ENCODE measurements around the gene SPAG17. TPM values are rescaled to one million over a fixed set of nuclear protein-coding genes. Genes with fewer than 3 reads are reported as not detected.

SPAG17 gene
- total and polyA plus RNA-seq, 2 of the 13 experiments (the other 11 are each of a cell fraction or from before 2014, with no cell fraction given), result not detected

- TF ChIP-seq ZFY (CRISPR knock-in tag; IDR thresholded peaks at IDR 0.05), result no peak
- no peak for TF ChIP-seq ZC3H13 (CRISPR knock-in tag; IDR thresholded peaks at IDR 0.05)
These were observed 25.2 kb upstream of the SPAG17 start (continued) for GRCh38 chr1:118210051-118210722.

- intact Hi-C loops (cut with micrococcal nuclease; ENCODE audit: unreplicated experiment) (no loop called here), in situ Hi-C loops (cut with HindIII; ENCODE audit: extremely low pct_ligation_motif_present, low pct_unique_long_range_greater_than_20kb) (no loop called here)
- 44% methylated on average over 6 of the region's 6 CpGs for WGBS (ENCODE audit: low lambda C conversion rate)
- Histone ChIP-seq H2AFZ (ENCODE audit: low read length) (no peak overlapping the region), H3K36me3 (replicated peaks in 1 of 2; ENCODE audit: control insufficient read depth in 1 of 2, insufficient read depth in 2 of 2, low read length in 2 of 2) (no peaks in the 10 kb centered on the region), H3K9ac (ENCODE audit: insufficient read depth, low read depth, low read length) (no peak overlapping the region), H4K20me1 (ENCODE audit: insufficient read depth, low read length) (no peaks in the 10 kb centered on the region), H3K9me3 (ENCODE audit: low read length) (no peaks in the 10 kb centered on the region), H3K4me1 (ENCODE audit: insufficient read depth, low read length) (no peaks in the 10 kb centered on the region), H3K27me3 (ENCODE audit: control insufficient read depth in 1 of 2, insufficient read depth in 2 of 2, low read length in 2 of 2) (no peaks in the 10 kb centered on the region), H3K79me2 (ENCODE audit: insufficient read depth, low read length) (no peaks in the 10 kb centered on the region), H3K4me3 (replicated peaks in 1 of 3; ENCODE audit: insufficient read depth in 1 of 3, low read depth in 2 of 3, low read length in 3 of 3) (no peak overlapping the region), H3K27ac (ENCODE audit: extremely low read length, insufficient read depth, low read length) (no peak overlapping the region), H3K4me2 (ENCODE audit: low read depth, low read length) (no peak overlapping the region)
- TF ChIP-seq, protein P1, sequence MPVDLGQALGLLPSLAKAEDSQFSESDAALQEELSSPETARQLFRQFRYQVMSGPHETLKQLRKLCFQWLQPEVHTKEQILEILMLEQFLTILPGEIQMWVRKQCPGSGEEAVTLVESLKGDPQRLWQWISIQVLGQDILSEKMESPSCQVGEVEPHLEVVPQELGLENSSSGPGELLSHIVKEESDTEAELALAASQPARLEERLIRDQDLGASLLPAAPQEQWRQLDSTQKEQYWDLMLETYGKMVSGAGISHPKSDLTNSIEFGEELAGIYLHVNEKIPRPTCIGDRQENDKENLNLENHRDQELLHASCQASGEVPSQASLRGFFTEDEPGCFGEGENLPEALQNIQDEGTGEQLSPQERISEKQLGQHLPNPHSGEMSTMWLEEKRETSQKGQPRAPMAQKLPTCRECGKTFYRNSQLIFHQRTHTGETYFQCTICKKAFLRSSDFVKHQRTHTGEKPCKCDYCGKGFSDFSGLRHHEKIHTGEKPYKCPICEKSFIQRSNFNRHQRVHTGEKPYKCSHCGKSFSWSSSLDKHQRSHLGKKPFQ (CRISPR knock-in tag; IDR thresholded peaks at IDR 0.05; ENCODE audit: insufficient replicate concordance), result no peak
- TF ChIP-seq HOMEZ (CRISPR knock-in tag; IDR thresholded peaks at IDR 0.05; ENCODE audit: low read depth) (no peak), PPARG (CRISPR knock-in tag; conservative IDR thresholded peaks at IDR 0.05) (no peak), SP2 (CRISPR knock-in tag; IDR thresholded peaks at IDR 0.05) (no peak), ZNF777 (CRISPR knock-in tag; IDR thresholded peaks at IDR 0.05) (no peak), PHF20 (CRISPR knock-in tag; IDR thresholded peaks at IDR 0.05) (no peak), ZSCAN9 (CRISPR knock-in tag; IDR thresholded peaks at IDR 0.05; ENCODE audit: borderline replicate concordance) (no peak), SMAD9 (CRISPR knock-in tag; IDR thresholded peaks at IDR 0.05) (no peak), ZNF460 (CRISPR knock-in tag; IDR thresholded peaks at IDR 0.05; ENCODE audit: borderline replicate concordance) (no peak), MXI1 (IDR thresholded peaks at IDR 0.05; ENCODE audit: borderline replicate concordance, low read depth, low read length) (no peak), TMF1 (CRISPR knock-in tag; IDR thresholded peaks at IDR 0.05; ENCODE audit: low read depth) (no peak), HMG20A (CRISPR knock-in tag; IDR thresholded peaks at IDR 0.05; ENCODE audit: borderline replicate concordance) (no peak)
- TF ChIP-seq, protein P2, sequence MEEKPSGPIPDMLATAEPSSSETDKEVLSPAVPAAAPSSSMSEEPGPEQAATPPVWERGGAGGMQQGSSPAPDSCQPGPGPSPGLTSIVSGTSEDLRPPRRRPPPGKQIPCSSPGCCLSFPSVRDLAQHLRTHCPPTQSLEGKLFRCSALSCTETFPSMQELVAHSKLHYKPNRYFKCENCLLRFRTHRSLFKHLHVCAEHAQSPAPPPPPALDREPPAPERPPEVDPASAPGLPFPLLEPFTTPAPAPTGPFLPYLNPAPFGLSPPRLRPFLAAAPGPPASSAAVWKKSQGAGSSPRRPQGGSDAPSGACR (CRISPR knock-in tag; IDR thresholded peaks at IDR 0.05), result no peak
- ChIA-PET POLR2A (no interaction called here), CTCF (ENCODE audit: low intra/inter-chr PET ratio, low total read pairs) (no interaction called here)
- ATAC-seq (no peak), DNase-seq (ENCODE audit: low spot score) (no peak), FAIRE-seq (no peak)
- no TSS peak for BruUV-seq (replicated peaks)
These were observed 24.6 kb upstream of the SPAG17 start for GRCh38 chr1:118209648-118210047.
